IMR-90 (cell line): ENCODE results near the gene RADIL.

Source experiments
- MAFK ChIP-seq: IDR thresholded peaks from 2 replicates; pipeline ENCODE4 v1.6.1; 2012; ENCODE audit warnings: low read depth, low read length, improper control_type of control experiment
- MXI1 ChIP-seq: IDR thresholded peaks from 2 replicates; pipeline ENCODE4 v1.6.1; 2012; ENCODE audit warnings: low read depth, mild to moderate bottlenecking, low read length, moderate library complexity, borderline replicate concordance
- POLR2A ChIP-seq: IDR thresholded peaks from 2 replicates; pipeline ENCODE4 v1.6.1; 2012; ENCODE audit warnings: mild to moderate bottlenecking, low read depth, low read length
- RAD21 ChIP-seq: IDR thresholded peaks from 2 replicates; pipeline ENCODE4 v1.6.1; 2012; ENCODE audit warnings: low read length, improper control_type of control experiment
- RCOR1 ChIP-seq: IDR thresholded peaks from 2 replicates; pipeline ENCODE4 v1.6.1; 2012; ENCODE audit warnings: mild to moderate bottlenecking, low read length, improper control_type of control experiment; ENCODE audit not compliant: insufficient replicate concordance
- RFX5 ChIP-seq: IDR thresholded peaks from 2 replicates; pipeline ENCODE4 v1.8.0; 2012; ENCODE audit warnings: low read depth, mild to moderate bottlenecking, low read length, moderate library complexity
- TF ChIP-seq, protein P1 (sequence below): conservative IDR thresholded peaks from 2 replicates; pipeline ENCODE4 v1.5.1; 2012; ENCODE audit warnings: mild to moderate bottlenecking, low read depth, low read length, improper control_type of control experiment

DNA sequence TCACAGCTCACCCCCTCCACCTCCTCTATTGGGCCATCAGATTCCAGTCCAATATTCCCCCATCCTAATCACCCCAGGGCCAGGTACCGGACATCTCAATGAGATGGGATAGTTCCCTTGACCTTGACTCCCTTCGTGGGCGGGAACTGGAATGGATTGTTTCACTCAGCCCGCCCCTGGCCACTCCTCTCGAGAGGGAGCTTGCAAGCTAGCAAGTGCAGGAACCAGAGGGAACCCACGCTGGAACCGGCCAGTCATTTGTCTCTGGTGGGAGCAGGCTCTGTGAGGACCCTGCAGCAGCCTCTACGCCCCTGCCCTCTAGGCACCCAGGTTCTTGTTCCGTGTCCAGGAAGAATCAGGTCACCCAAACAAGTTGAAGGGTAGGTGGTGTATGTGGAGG, 11.0 kb upstream of the RADIL start:
- TF ChIP-seq, protein P1, sequence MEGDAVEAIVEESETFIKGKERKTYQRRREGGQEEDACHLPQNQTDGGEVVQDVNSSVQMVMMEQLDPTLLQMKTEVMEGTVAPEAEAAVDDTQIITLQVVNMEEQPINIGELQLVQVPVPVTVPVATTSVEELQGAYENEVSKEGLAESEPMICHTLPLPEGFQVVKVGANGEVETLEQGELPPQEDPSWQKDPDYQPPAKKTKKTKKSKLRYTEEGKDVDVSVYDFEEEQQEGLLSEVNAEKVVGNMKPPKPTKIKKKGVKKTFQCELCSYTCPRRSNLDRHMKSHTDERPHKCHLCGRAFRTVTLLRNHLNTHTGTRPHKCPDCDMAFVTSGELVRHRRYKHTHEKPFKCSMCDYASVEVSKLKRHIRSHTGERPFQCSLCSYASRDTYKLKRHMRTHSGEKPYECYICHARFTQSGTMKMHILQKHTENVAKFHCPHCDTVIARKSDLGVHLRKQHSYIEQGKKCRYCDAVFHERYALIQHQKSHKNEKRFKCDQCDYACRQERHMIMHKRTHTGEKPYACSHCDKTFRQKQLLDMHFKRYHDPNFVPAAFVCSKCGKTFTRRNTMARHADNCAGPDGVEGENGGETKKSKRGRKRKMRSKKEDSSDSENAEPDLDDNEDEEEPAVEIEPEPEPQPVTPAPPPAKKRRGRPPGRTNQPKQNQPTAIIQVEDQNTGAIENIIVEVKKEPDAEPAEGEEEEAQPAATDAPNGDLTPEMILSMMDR: no peak
- no peak for TF ChIP-seq MXI1
- TF ChIP-seq POLR2A: no peak
- TF ChIP-seq RCOR1: no peak
- TF ChIP-seq RFX5: no peak
- no peak for TF ChIP-seq RAD21
- TF ChIP-seq MAFK: no peak
